ENCODE results near the gene MPG. TPM values are rescaled to one million over a fixed set of nuclear protein-coding genes. Genes with fewer than 3 reads are reported as not detected.

Gene MPG
- polyA plus RNA-seq, 1 of the 3 experiments (the other 2 are of a cell fraction), result 98.3 TPM

DNA sequence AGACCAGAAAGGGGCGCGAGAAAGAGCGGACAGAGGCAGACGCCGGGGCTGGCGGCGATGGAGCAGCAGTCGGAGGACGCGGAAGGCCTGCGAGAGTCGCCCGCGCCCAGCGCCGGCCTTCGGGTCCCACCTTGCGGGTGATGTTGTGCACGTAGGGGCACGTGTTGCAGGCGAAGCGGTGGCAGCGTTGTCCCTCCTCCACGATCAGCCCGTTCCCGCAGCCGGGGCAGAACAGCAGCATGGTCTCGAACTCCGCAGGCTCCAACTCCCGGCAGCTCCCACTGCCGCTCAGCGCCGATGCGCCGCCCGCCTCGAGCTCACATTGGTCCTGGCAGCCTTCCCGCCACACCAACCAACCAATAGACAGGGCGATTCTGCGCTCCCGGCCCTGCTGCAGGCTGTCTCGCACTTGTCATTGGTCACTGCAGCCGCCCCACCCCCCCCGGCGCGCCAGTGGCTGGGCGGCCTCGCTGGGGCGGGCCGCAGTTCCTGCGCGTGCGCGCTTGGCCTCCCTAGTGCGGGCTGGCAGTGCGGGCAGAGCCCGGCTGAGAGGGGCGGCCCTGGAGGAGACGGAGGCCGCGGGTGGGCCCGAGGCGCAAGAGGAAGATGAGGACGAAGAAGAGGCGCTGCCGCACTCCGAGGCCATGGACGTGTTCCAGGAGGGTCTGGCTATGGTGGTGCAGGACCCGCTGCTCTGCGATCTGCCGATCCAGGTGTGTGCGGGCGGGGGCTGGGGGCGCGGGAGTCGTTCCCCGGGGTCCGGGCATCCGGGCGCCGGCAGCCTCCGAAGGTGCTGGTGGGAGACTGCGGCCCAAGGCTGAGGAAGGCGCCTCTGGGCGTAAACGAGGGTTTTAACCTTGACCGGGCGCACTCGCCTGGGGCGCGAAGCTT is 24.4 kb upstream of the MPG start, which contains the start of the genes POLR3K and SNRNP25 (continued):
- TF ChIP-seq, protein P1, sequence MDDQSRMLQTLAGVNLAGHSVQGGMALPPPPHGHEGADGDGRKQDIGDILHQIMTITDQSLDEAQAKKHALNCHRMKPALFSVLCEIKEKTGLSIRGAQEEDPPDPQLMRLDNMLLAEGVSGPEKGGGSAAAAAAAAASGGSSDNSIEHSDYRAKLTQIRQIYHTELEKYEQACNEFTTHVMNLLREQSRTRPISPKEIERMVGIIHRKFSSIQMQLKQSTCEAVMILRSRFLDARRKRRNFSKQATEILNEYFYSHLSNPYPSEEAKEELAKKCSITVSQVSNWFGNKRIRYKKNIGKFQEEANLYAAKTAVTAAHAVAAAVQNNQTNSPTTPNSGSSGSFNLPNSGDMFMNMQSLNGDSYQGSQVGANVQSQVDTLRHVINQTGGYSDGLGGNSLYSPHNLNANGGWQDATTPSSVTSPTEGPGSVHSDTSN (IDR thresholded peaks at IDR 0.05), result peak; percentile 95
- TF ChIP-seq EZH2phosphoT487 (IDR thresholded peaks at IDR 0.05; ENCODE audit: borderline replicate concordance, low read depth) (no peak), TCF12 (IDR thresholded peaks at IDR 0.05) (no peak)
- TF ChIP-seq, protein P2, sequence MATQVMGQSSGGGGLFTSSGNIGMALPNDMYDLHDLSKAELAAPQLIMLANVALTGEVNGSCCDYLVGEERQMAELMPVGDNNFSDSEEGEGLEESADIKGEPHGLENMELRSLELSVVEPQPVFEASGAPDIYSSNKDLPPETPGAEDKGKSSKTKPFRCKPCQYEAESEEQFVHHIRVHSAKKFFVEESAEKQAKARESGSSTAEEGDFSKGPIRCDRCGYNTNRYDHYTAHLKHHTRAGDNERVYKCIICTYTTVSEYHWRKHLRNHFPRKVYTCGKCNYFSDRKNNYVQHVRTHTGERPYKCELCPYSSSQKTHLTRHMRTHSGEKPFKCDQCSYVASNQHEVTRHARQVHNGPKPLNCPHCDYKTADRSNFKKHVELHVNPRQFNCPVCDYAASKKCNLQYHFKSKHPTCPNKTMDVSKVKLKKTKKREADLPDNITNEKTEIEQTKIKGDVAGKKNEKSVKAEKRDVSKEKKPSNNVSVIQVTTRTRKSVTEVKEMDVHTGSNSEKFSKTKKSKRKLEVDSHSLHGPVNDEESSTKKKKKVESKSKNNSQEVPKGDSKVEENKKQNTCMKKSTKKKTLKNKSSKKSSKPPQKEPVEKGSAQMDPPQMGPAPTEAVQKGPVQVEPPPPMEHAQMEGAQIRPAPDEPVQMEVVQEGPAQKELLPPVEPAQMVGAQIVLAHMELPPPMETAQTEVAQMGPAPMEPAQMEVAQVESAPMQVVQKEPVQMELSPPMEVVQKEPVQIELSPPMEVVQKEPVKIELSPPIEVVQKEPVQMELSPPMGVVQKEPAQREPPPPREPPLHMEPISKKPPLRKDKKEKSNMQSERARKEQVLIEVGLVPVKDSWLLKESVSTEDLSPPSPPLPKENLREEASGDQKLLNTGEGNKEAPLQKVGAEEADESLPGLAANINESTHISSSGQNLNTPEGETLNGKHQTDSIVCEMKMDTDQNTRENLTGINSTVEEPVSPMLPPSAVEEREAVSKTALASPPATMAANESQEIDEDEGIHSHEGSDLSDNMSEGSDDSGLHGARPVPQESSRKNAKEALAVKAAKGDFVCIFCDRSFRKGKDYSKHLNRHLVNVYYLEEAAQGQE (IDR thresholded peaks at IDR 0.05; ENCODE audit: low read depth, low read length), result 0 out of 2 replicates have a peak, but pooled peaks have one; percentile 16
- TF ChIP-seq, protein P3, sequence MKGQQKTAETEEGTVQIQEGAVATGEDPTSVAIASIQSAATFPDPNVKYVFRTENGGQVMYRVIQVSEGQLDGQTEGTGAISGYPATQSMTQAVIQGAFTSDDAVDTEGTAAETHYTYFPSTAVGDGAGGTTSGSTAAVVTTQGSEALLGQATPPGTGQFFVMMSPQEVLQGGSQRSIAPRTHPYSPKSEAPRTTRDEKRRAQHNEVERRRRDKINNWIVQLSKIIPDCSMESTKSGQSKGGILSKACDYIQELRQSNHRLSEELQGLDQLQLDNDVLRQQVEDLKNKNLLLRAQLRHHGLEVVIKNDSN (IDR thresholded peaks at IDR 0.05; ENCODE audit: borderline replicate concordance, low read depth), result no peak

DNA sequence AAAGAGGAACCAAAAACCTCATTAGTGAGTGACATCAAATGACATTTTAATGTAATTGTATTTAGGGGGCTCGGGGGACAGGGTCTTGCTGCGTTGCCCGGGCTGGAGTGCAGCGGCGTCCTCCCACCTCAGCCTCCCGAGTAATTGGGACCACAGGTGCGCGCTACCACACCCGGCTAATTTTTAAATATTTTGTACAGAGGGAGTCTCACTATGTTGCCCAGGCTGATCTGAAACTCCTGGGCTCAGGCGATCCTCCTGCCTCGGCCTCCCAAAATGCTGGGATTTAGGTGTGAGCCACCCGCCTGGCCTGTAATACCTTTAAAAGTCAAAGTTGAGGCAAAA is 23.8 kb upstream of the MPG start:
- Histone ChIP-seq H4K20me1 (ENCODE audit: insufficient read depth) (no peaks in the 10 kb centered on the region), H3K27me3 (ENCODE audit: insufficient read depth) (no peaks in the 10 kb centered on the region), H3F3A (replicated peaks; ENCODE audit: insufficient read depth) (peaks cover 8% of the 10 kb centered on the region), H3K4me3 (ENCODE audit: low read depth in 2 of 2, low read length in 1 of 2) (peak overlapping the region; percentile 67 to 87), H3K79me2 (ENCODE audit: insufficient read depth) (peaks cover 46% of the 10 kb centered on the region), H3K9ac (peak overlapping the region; percentile 83), H3K9me2 (no peaks in the 10 kb centered on the region), H3K9me3 (no peaks in the 10 kb centered on the region), H3K36me3 (replicated peaks in 1 of 2; ENCODE audit: control insufficient read depth in 1 of 2, insufficient read depth in 2 of 2, low read length in 1 of 2) (peaks cover 4 to 41% of the 10 kb centered on the region in 2 experiments), H2AFZ (ENCODE audit: low read depth) (peak overlapping the region; percentile 93), H3K4me1 (ENCODE audit: control insufficient read depth in 1 of 2, insufficient read depth in 2 of 2, low read depth in 1 of 2, low read length in 1 of 2) (peaks cover 3 to 9% of the 10 kb centered on the region in 2 experiments; a peak in 1 of 4 replicates), H3K4me2 (peak overlapping the region; percentile 96), H3K27ac (ENCODE audit: low read depth in 2 of 2, low read length in 1 of 2) (peak overlapping the region in 1 of 2 experiments; percentile 70; a peak in 1 of 4 replicates)
- ChIA-PET CTCF (interaction anchor here (4.0 kb wide), 1 partner anchor 12 kb away, joined by 20 read pairs; no protein-coding TSS in a partner anchor), POLR2A (no interaction called here)
- DNase-seq, result no peak
- TF ChIP-seq EZH2phosphoT487 (IDR thresholded peaks at IDR 0.05; ENCODE audit: borderline replicate concordance, low read depth), result no peak
- TF ChIP-seq GATA2 (CRISPR knock-in tag; IDR thresholded peaks at IDR 0.05), result no peak
- WGBS (ENCODE audit: low lambda C conversion rate), result 20% methylated on average over 12 of the region's 12 CpGs
